Stimulated activated CD8-positive, alpha-beta memory T cell treated with anti-CD3 and anti-CD28 coated beads, Interleukin-7, amount 100 ng/mL, for 48 hours (primary cell): ENCODE results near the gene CST9L.

ENCODE experiments used
- DNase-seq, 2 donors: peaks; one replicate each; pipeline ENCODE4 v3.0.0-alpha.2; 2020; ENCODE audit warnings: low read depth in 1 of 2; ENCODE audit errors: extremely low read depth in 1 of 2

Gene CST9L

DNA sequence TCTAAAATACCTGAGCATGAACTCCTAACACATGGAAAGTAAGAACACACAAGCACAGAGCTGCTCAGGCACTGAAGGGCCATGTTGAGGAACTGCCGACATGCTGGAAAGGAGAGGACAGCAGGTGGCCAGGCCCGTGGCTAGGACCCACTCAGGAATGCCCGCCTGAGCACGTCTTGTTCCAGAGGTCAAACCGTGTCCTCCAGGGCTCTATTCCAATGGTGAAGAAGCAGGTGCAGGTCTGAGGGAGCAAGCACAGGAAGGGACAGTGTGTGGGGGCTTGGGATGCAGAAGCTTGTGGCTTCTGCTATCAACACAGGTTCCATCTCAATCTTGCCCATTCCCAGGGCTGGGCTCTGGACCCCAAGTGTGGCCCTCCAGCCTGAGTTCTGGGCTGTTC lies 20.7 kb downstream of the CST9L start:
- DNase-seq, result no peak

DNA sequence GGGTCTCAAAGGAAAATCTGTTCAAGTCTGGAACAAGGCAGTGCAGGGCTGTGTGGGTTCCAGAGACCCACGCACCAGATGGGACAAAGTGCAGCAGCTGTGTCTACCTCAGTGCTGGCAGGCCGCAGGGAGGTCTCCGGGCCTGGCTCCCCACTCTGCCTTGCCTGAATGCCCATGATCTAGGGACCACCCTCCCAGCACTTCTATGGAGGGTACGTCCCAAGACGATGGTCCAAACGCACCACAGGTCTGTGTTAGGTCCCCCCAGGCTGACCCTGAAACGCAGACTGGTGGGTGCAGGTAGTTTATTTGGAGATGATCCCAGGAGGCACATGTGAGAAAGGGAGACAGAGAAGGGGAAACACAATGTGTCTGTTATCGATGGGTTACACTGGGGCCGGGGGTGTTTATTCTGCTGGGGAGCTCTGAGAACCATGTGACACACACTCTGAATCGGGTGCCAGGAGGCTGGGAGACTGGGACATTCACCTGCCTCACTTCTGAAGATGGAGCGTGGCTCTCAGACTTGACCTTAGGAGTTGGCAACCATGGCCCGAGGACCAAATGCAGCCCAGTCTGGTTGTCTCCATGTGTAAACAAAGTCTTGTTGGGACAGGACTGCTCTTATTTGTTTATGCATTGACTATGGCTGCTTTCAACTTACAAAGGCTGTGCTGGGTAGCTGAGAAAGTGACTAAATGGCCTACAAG lies 21.7 kb downstream of the CST9L start:
- no peak for DNase-seq

DNA sequence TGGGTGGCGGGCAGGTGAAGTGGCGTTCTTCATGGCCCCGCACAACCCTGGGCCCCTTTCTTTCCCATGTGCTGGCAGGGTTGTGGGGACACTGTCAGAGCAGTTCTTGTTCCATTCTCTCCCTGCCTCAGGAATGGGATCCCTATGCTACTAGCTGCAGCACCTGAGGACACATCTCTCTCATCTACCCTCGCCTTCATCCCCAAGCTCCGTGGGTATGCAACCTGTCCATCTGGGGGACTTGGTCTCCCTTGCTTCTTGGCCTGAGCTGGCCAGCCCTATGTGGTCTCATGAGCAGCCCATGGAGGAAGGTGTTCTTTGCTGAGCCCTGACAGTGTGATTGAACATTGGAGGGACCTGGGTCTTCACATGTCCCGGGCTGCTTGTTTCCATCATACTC lies 24.2 kb downstream of the CST9L start:
- DNase-seq, result no peak

DNA sequence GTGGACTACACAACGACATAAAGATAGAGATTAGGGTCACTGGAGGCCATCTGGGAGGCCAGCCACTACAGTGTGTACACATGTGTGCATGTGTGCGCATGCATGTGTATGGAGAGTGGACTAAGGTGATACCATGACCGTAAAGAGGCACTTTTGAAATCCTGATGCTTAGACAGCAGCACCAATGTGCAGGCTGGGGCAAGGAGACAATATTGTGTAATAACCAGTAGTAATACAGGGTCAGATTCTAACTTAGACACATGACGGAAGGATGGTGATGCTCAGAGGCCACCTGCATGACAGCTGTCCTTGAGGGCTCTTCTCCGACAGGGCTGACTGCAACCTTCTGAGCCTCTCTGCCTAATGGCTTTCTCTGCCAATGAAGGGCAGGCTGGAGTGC lies 25.5 kb downstream of the CST9L start:
- DNase-seq, result no peak

DNA sequence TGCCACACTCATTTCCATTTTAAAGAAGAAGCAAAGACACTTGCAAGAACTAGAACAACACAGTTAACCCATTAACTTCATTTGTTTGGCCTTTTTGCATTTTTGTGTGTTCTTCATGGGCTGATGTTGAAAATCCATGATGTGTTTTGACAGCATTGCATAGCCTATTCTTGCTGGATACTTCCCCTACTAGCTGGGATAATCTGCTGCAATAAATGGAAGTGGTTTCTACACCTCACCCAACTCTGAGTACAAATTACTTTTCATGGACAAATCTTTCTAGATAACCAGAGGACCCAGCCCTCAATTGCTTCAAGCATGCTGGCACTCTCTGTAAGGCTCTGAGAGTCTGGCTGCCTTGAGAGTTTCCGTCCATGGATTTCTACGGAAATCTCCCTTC lies 26.5 kb downstream of the CST9L start:
- no peak for DNase-seq

DNA sequence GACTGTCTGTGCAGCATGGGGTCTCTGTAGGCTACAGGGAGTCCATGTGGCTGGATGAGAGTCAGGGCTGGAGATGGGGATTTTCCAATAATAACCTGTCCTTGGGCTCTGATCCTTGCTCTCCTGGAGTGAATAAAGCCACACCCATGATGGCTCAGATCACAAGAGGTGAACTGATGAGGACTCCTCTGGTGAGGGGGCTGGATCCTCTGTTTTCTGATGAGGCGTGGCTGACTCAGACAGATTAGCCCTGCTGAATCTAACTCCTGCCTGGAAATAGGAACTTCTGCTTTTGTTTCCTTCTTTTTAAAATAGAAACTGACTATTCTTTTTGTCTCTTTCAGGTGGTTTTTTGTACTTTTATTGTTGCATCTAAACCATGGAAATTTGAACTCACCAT lies 27.0 kb downstream of the CST9L start:
- DNase-seq, result no peak

DNA sequence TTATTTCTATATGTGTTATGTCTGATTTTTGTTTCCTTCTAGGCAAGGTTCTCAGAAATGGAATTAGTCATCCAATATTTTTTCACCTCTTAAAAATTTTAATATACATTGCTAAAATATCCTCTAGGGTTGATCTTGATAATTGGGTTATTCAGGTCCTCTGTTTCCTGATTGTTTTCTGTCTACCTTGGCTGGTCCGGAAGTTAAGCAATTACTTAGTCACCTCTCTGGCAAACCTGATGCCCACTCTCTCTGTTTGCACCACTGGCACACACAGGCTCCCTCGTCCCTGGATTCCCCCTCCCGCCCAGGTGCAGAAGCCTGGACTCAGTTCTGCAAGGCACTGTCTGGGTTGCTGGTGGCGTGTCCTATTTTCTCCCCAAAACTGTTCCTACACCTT lies 27.7 kb downstream of the CST9L start:
- DNase-seq, result no peak

DNA sequence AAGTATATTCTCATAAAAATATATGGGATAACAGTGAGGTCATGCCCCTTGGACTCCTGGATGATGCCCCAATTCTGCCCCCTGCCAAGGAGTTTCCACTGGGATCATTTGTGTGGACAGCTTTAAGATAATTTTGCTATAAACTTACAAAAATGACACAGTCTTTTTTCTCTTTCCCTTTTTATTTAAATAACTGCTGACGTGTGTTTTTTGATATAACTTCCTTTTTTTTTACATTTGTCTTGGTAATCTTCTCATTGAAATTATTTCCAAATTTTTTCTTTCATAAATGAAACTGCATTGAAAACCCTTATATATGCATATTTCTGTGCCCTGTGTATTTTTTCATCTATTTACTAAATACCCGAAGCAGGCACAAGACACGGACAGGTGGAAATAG lies 31.3 kb downstream of the CST9L start:
- DNase-seq, result no peak

DNA sequence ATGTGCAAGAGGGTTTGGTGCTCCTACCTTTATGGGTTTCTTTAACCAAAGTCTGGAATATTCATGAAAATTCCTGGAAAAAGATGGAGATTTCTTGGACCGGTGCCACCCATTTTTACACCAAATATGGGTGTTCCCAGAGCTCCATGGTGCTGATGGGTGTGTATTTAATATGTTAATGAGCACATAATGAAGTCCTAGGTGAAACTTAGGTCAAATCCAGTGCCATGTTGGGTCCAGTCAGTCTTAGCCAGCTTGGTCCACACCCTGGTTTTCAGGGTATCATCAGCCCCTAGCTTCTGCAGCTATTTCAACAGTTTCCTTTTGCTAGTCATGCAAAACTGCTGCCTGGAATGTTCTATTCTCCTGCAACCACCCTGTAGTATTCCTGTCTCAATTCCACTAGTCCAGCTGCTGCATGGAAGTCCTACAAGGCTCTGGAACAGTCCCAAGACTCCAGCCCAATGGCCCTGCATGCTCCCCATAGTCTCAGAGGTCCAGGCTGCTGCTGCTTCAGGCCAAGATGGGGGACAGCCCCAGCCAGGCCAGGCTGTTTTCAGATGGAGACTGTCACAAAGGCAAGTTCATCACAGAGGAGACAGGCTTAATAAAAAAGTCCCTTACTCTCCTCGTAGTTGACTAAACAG lies 31.8 kb downstream of the CST9L start:
- no peak for DNase-seq

DNA sequence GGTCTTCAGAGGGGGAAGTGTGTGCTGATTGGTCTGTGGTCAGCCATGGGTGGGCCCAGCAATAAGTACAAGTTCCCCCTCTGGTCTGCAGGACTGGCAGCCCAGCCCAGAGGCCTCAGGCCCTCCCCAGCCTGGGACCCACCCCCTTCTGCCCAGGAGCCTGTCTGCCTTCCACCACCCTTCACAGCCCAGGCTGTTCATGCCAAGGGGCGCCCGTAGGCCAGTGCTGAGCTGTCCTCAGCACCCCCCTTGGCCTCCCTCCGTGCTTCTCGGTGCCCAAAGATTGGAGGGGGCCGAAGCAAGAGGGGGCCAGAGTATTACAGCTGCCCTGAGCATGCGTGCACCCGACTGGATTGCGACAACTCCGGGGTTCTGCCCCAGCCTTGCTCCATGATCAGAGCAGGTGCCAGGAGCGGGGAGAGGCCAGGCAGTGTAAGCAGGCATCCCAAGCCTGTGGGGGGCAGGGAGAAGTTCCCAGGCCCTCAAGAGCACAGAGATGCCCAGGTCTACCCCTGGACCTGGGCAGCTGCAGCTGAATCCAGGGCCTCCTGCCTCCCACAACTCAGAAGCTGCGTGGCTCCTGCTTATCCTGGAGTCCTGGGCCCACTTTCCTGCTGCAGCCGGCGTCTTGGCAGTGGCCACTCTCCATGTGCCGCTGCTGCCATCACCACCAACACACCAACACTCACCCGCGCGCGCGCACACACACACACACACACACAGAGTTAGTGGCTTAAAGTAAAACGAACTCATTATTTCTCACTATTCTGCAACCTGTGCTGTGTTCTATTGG lies 33.3 kb downstream of the CST9L start:
- no peak for DNase-seq

DNA sequence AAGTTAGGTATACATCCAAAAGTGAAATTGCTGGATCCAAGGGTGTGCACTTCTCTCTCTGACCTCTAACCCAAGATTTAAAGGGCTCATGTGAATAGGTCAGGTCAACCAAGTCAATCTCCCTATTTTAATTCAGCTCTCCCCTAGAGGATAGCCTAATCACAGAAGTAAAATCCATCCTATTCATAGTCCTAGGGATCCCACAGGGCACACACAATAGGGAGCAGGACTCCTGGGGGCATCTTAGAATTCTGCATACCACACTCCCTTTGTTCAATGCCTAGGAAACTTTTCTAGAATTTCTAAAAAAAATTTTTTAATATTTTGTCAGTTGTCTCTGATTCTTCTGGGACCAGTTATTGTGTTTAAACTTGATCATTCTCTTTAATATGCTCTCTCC lies 35.1 kb downstream of the CST9L start:
- no peak for DNase-seq

DNA sequence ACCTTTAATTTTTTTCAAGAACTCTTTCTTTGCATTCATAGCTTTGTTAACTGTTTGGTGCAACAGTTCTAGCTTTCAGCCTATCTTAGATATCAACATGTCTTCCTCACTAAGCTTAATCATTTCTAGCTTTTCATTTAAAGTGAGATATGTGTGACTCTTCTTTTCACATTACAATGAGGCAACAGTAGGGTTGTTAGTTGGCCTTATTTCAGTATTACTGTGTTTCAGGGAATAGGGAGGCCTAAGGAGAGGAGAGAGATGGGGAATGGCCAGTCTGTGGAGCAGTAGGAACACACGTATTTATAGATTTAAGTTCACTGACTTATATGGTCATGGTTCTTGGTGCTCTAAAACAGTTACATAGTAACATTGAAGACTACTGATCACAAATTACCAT lies 35.8 kb downstream of the CST9L start:
- no peak for DNase-seq

DNA sequence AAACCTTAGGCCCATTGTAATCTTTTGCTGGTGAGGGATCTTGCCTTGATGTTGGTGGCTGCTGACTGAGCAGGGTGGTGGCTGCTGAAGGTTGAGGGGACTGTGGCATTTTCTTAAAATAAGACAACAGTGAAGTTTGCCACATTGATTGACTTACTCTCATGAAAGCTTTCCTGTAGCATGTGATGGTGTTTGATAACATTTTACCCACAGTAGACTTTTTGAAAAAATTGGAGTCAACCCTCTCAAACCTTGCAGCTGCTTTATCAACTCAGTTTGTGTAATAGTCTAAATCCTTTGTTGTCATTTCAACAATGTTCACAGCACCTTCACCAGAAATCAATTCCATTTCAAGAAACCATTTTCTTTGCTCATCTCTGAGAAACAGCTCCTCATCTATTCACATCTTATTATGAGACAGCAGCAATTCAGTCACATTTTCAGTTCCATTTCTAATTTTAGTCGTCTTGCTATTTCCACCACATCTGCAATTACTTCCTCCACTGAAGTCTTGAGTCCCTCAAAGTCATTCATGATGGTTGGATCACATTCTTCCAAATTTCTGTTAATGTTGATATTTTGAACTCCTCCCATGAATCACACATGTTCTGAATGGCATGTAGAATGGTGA lies 37.2 kb downstream of the CST9L start:
- no peak for DNase-seq

DNA sequence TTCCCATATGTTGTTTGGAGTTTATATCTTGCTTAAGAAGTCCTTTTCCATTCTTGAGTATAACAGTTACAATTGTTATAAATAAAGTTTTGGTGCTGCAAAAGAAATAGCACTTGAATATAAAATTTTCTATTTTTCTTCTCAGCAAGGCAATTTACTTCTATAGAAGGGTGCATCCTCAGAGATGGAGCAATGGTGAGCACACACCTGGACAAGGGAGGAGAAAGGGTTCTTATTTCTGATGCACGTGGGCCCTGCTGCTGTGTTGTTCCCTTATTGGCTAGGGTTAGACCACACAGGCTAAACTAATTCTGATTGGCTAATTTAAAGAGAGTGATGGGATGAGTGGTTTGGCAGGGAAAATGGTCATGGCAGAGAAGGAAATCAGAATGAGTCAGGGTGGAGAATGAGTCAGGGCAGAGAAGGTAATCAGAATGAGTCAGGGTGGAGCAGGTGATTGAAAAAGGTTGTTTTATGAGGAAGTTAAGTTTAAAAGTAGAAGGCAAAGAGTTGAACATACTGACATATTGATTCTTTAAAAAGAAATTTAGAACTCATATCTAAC lies 39.3 kb downstream of the CST9L start:
- no peak for DNase-seq

DNA sequence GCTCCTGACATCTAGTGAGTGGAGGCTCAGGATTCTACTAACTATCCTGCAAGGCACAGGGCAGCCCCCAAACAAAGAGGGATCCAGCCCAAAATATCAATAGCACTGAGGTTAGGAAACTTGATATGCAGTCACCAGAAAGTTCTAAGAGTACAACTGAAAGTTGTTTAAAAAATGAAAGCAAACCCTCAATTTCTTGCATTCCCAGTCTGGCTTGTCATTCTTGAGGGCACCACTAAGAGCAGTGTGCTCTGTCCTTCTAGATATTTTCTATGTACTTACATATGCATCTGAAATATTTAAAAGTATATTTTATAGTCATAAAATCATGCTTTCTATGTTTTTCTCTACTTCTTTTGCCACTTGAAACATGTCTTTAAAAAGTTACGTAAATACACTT lies 41.4 kb downstream of the CST9L start:
- DNase-seq, result no peak

DNA sequence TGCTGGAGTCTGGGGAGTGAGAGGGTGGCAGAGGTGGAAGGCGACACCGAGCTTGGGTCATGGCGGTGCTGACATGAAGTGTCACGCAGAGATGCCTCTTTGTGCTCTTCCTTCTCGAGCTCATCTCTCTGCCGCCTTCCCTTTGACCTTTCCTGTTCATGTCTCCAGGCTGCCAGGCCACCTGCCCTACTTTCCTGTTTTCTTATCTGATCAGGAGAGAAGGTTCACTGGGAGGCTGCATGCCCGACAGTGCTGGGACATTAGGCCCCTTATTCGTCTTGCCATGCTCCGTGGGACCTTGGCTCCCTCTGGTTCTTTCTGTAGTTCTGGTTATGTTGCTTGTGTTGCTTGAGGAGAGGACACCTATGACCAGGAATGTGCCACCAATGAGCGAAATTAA lies 44.1 kb downstream of the CST9L start:
- DNase-seq, result no peak

DNA sequence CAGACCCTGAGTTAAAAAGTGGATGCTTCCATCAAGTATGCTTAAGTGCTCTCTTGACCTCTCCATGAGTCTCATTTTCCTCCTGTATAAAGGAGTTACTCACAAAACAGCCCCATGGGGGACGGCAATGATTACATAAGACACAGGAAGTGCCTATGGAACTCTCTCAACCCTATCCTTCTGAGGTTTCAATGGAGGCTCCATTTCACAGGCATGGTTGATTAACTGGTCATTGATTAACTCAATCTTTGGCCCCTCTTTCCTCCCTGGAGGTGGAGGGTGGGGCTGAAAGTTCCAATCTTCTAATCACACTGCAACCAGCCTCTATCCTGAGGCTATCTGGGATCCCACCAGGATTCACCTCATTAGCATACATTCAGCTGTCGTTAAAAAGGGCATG lies 48.1 kb downstream of the CST9L start:
- no peak for DNase-seq

DNA sequence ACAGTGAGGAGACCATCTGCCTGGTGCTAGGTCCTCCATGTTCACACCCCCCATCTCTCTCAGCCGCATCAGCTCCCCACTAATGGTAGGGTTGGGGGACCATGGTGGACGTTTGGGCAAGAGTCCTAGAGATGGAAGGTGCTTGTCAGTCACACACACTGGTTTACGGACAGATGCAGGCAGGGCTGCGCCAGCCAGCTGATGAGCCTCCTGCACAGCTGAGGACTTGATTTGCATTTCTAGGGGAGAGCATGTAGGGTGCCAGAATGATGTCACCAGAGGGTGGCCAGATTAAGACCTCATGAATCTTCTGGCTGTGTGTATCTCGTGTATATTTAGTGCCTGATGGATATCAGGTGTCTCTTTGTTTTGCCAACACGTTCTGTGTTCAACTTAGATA lies 48.7 kb downstream of the CST9L start:
- DNase-seq, result no peak

DNA sequence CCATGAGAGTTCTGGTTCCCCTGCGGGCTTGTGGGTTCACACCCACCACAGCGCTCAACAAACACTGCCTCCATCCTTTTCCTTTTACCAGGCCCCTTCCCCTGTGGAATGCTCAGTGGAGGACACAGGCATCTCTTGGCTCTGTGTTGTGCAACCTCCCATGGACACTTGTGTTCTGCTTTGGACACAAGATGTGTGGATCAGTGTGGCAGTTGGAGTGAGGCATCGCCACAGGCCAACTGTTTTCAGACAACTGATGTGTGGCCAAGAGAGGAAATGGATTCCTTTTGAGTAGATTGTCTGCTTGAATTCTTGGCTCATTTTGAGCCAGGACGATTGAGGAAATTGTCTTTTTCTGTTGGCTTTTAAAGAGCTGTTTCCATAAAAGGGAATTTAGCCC lies 50.6 kb downstream of the CST9L start:
- DNase-seq, result no peak

DNA sequence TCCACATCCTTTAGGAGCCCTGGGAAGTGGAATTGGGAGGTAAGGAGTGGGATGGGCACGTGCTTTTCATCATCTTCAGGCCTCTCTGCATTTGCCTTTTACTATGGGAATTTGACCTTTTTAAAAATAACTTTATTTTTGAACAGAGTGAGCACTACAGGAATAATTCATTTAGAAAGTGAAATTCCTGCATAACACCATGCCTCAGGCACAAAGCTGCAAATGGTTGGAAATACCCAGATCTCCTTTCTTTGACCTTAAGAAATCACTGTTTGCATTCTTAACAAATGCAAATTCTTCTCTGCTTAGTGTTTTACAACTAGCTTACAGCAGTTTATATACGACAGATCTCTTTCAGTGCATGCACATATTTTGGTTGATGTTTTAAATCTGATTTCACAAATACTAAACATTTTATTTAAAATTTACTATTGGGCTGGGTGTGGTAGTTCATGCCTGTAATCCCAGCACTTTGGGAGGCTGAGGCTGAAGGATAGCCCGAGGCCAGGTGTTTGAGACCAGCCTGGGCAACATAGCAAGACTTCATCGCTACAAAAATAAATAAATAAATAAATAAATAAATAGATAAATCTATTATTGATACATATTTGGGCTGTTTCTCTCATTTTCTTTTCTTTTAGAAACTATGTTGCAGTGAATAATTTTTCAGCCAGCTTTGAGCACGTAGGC lies 52.9 kb downstream of the CST9L start:
- DNase-seq, result no peak

DNA sequence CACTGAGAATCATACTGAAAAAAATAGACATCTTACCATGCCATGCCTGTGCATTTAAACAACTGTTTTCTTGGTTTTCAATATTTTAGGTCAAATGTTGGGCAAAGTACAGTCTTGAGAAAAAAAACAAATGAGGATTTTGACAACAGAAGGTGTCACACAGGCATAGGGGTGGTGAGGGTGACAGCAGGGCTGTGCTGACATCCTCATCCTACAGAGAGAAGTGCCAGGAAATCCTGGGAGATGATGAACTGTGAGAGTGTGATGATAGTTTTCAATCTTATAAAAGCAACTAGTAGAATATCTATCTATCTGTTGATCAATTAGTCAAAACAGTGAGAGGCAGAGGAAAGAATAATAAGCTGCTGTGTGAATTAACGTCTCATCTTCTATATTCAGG lies 53.4 kb downstream of the CST9L start:
- no peak for DNase-seq
